HG02642 (cell line): ENCODE measurements around the gene PREX1.

Experiments
- ATAC-seq: cut with Tn5 transposase; IDR thresholded peaks from one replicate; pipeline ENCODE4 v1.9.1; 2021; ENCODE audit warnings: mild to moderate bottlenecking; ENCODE audit not compliant: unreplicated experiment, poor library complexity

Gene PREX1

DNA sequence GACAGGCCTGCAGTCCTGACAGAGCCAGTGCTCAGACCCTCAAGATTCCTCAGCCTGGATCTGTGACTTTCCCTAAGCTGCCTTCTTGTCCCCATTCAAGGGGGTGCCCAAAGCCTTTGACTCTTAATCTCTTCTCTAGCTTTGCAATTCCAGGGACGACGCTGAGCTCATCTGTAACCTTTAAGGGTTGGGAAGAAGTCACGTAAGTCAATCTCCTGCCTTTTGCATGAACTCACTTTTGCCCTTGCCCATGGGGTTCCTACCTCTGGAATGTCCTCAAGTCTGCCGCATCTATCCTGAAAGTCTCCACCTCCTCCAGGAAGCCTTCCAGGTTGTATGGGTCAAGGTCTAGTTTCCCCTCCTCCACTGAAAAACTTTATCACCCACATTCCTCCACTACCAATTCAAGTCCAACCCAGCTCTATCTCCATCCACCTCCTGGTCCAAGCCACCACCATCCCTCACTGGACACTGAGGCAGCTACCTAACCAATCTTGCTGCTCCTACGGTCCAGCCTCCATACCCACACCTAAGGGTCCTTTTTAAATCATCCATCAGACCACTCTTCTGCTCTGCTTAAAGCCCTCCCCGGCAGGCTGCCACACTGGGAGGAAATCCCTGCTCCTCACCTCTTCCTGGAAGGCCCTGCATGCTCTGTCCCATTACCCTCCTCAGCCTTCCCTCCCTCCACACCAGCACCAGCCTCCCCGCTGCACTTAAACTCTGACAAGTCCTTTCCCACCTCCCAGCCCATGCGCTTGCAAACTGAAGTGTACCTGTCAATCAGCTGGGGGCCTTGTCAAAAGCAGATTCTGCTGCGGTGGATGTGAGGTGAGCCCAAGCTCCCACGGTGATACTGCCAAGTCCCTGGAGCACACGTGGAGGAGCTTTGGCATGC is 29.7 kb downstream of the PREX1 start:
- no peak for ATAC-seq

DNA sequence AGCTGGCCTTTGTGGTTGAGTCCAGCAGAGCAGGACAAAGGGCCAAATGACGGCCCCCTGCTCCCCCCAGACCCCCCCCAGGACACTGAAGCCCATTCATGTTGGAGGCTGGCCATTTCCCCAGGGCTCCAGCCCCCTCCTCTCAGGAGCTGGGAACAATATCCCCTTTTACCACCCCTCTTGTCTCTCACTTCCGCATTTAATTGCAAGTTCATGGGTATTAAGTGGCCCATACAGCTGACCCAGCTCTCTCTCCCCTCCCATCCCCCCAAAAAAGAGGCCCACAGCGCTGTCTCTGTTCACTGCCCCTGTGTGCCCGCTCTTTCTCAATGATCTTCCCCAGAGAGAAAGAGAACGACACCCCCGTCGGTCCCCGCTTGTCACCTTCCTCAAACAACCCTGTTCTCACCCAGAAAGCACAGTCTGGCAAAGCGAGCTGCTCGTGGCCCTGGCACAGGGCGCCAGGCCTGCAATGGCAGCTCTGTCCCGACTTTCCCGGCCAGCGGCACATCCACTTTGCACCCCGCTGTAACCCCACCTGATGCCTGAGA is 30.4 kb downstream of the PREX1 start:
- ATAC-seq, result no peak

DNA sequence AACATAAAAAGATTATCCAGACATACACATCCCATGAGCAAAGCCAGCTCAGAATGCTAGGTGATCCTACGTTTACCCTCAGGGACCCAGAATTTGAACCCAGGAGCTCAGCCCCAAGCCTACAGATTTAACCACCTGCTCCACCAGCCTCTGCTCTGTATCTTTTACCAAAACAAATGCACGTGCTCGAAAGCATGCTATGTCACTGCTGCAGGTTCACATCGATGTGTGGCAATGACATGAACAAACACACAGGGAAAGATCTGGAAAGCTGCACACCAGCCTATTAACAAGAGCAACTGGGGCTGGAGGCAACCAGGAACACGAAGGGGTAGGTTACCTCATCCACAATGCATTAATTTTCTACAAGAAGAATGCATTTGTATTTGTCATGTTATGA is 32.1 kb downstream of the PREX1 start:
- no peak for ATAC-seq

DNA sequence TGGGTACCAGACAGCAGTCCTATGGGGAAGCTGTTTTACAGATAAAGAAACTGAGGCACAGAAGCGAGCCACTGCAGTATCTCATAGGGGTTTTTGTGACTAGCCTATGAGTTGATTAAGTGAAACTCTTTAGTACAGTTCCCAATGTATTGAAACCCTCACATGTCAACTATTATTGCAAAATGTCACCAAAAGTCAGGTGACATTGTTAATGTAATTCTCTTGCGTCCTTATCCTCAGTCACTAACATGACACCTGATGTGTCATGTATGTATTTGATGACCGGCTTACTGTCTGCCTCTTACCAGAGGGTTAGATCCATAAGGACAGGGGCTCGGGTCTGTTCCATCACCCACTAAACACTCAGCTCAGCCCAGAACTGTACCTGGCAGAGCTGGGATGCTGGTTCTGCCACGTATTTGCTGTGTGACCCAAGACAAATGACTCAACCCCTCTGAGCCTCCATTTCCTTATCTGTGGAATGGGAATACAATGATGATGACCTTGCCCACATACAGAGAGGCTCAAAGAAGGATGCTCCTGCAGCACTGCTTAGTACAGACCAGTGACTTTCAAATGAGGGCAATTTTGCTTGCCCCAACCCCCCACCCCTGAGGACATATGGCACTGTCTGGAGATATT is 32.9 kb downstream of the PREX1 start:
- no peak for ATAC-seq

DNA sequence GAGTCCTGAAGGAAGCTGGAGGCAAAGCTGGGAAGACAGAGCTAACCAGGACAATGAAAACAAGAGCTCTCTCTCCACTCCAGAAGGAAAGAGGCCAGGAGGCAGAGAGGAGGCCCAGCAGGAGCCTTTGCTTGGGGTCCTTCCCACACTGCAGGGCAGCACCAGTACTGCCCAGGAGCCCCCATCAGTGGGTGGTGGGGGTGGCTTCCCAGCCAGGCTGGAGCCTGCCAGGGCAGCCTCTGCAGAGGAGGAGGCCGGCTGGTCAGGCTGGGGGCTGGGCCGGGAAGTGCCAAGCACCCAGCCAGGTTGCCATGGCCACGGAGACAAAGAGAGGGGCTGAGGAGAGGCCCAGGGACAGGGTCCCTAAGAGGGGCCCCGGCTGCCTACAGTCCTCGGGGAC is 33.4 kb downstream of the PREX1 start:
- no peak for ATAC-seq

DNA sequence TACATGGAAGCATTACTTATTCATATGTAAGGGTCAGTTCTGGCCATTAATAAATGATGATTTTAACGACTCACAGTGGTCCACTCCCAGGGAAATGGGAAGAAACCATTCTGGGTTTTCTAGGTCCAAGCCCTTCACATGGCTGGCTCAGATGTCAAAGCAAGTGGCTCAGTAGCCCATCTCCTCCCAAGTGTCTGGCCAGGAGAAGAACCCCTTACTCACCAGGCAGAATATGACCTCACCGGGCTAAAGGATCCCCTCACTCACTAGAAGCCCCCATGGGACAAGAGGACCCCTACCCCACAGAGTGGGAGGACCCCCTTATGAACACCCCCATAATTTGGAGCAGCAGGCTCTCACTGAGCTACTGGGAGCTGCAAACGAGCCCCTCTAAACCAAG is 34.0 kb downstream of the PREX1 start:
- no peak for ATAC-seq

DNA sequence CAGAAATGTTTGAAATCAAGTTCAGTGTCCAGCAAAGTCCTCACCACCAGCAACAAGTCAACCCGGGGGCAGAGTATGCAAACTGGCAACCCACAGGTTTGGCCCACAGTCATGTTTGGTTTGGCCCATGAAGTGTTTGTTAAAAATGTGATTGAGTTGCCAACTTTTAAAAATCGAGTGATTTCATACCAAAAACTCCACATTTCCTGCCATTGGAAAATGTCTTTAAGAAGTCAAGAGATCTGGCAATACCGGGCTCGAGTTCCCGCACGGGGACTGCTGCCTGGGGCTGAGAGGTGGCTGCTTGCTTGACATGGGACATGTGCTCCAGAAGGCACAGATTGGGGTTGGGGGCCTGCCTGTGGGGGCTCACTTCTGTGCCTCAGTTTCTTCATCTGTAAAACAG is 36.1 kb downstream of the PREX1 start:
- ATAC-seq, result no peak

DNA sequence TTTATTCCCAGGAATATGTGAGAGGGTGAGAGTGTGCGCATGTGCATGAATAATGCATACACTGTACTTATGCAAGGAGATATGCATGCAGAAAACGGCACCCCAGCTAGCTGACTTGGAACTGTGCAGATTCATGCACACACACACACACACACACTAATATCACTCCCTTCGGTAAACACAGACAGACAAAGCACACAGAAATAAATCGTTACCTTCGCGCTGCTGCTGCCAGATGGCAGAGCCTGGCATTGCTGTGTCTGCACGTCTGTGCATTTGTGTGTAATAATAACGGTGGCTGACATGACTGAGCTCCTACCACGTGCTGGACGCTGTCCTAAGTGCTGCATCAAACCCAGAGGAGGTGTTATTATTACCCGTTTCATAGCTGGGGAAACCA is 36.8 kb downstream of the PREX1 start:
- no peak for ATAC-seq

DNA sequence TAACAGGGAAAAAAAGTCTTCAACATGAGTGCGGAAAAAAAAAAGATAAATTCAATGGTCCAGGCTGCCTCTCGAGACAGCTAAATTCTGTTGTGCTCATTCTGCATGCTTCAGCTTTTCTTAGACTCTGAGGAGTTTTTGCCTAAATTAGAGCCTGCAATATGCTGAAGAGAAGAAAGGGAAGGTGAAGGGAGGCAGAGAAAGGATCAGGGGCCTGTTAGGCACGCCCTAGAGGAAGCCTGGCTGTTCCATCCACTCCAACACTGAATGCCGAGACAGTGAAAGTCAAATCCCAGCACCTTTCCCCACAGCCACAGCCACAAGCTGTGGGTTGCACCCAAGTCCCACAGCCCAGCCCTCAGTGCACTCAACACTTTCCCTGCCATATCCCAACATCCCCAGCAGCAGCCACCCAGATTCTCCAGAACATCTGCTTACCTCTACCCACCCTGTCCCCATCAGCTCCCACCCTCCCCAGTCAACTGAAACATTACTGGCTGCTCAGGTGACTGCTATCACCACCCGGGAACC is 37.3 kb downstream of the PREX1 start:
- no peak for ATAC-seq

DNA sequence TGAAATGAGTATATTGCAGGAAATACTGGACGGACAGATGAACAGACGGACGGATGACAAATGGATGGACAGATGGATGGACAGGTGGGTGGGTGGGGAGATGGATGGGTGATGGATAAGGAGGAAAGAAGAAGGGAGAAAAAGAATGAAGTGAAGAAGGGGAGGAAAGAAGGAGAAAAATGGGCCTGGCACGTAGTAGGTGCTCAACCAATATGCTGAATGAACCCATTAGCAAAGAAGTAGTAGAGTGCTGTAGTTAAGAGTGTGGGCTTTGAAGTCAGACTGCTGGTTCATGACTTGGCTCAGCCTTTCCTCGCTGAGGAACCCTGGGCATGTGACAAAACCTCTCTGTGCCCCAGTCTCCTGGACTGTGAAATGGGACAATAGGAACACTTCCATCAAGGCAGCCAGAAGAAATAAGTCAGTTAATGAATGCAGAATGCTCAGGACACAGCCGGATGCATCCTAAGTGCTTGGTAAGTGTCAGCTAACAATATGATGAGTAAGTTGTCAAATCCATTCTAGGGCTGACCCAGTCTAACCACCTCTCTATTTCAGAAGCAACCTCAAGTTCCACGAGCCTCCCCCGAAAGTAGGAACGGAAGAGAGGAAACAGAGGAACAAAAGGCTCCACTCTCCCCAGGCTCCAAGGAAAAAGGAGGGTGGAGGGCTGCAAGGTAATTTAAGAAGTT is 37.9 kb downstream of the PREX1 start:
- no peak for ATAC-seq

DNA sequence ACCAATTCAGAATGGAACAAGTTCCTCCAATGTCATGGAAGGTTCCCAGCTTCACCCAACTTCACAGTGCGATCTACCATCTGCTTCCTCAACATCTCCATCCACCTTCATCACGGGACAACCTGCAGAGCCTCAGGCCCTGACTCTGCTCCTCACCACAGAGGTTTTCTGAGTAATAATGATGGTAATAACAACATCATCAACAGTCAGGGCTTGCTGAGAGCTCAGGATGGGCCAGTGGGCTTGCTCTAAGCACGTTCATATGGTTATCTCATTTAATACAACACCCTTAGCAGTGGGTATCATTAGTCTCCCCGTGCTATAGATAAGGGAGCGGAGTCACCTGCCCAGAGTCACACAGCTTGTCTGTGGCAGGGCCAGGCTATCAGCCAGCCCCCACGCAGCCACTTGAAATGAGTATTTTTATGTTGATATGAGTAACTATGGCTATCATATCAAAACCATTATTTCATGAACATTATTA is 38.6 kb downstream of the PREX1 start:
- peak; percentile 19 for ATAC-seq

DNA sequence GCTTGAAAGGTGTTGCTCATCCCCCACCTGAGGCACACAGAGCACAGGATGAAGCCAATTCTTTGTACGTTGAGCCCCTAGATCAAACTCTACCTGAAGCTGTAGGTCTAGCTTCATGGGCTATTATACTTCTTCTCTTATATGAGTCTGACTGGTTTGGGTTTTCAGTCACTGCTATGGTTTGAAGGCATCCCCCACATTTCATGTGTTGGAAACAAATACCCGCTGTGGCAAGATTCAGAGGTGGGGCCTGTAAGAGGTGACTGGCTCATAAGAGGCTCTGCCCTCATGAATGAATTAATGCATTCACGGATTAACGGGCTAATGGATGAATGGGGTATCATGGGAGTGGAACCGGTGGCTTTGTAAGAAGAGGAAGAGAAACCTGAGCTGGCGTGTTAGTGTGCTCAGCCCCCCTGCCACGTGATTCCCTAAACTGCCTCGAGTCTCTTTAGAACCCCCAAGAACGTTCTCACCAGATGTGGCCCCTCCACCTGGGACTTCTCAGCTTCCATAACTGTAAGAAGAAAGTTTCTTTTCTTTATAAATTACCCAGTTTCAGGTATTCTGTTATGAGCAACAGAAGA is 39.2 kb downstream of the PREX1 start:
- ATAC-seq, result peak; percentile 66

DNA sequence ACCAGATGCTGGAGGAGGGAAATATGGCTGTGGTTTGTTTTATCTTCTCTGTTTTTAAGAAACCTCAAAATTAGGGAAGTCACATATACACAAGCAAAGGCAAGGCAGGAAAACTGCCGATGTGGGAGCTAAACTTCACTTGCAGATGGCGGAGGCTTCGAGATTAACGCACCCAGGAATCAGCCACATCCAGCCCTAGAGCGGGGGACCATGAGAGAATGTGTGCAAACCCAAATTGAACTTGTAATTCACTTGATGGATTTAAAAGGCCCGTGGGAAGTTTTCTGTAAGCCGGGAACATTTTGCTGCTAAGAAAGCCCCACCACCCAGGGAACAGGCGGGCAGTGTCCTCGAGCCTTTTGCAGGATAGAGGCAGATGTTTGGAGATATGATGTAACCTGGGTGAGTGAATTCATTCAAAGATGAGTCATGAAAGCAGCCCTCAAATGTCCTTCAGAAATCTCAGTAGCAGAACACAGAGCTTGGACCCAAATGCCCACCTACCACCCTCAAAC is 39.9 kb downstream of the PREX1 start:
- peak; percentile 4 for ATAC-seq

DNA sequence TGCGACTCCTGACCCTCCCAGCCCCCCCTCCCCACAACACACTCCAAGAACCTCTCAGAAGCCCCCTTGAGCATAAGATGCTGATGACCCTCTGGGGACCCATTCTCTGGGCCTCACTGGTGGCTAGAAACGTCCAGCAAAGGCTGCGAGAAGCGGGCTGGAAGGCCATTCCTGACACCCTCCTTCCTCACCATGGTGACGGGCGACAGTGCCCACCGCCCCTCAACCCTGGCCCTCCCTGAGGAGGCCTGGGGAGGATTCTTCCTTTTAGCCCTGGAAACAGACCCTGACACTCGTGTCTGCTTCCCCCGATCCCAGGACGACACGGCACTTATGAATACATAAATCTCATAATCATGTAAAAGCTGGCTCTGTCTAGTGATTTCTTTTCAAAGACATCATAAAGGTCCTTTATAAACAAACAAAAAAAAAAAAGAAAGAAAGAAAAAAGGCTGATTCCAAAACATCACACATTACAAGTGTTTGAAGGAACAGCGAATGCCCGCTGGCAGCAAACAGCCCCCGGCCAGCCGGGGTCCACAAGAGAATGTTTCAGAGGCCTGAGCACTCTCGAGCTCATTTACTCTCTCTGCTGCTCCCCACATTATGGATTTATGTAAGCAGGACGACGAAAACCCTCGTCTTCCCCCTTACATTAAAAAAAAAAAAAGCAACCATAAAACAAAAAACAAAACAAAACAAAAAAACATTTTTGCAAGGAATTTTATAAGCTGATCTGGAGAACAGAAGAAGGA is 40.7 kb downstream of the PREX1 start:
- no peak for ATAC-seq

DNA sequence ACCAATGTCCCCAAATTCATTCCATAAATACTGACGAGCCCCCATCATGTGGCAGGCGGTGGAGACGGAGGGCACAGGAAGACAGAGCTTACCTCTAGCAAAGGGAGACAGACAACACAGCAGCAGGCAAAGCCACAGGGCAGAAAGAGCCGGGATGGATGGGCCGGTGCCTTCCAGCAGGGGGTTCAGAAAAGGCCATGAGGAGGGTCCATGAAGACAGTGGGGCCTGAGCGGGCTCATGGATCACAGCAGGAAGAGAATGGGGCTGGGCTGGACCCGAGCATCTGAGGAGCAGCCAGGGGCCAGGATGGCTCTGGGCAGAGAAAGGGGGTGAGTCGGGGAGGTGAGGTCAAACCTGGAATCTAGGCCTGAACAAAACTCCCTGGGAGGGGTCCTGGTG is 42.0 kb downstream of the PREX1 start:
- ATAC-seq, result no peak

DNA sequence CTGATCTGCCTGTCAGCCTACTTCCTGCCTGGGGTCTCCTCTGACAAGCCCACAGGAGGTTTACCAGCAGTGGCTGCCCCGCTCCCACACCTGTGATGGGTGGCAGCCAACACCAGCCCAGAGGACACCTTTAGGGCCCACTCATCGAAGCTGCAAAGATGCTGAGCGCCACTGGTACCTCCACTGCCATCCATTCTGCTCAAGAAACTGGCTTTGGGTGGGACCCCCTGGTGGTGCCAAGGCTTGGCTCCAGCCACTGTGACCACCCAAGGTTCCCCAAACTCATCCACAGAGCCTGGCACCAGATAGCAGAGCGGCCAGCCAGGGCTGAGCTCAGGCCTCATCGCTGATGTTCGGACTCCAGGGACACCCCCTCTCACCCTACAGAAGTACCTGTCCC is 42.5 kb downstream of the PREX1 start:
- ATAC-seq, result no peak

DNA sequence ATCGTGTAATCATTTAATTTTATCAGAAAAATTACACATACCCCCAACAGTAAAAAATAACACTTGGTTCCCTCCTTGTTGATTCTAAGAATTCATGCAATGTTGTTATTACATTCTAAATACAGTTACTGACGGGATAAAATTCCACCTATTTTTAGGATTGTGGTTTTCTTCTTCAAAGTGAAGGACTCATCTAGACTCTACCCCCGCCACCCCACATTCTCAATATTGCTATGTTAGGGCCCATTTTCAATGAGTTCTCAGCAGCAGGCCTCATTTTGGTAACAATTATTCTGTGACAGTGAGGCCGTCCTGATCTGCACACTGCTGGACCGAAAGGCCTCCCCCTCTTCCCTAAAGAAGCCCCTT is 43.5 kb downstream of the PREX1 start:
- ATAC-seq, result no peak

DNA sequence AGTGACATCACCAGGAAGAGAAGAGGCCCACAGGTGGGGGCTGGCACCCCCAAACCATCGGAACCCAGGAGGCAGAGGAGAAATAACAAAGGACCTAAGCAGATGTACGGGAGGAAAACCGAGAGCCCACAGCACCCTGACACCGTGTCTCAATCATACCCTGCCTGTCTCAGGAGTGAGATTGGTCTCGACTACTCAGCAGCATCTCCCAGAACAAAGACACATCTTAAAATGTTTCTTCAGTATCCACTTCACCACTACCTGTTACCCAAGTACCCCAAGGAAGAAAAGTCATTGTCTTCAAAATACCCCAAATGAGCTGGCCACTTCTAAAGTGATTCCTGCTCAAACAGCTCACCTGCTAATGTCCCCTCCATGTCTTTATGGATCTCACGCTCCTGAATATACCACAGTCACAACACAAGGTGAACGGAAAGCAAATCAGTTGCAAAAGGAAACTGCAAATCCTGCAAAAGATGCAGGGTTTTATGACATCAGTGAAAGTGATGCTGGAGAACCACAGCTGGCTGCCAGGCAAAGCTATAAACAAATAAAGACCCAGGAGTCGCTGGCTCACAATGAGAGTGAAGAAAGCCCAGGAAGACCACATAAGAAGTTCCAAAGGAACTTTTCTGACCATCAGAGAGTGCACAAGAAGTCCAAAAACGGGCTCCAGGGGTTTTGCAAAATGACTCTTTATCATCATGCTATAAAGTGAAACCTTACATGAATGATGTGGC is 44.1 kb downstream of the PREX1 start:
- no peak for ATAC-seq

DNA sequence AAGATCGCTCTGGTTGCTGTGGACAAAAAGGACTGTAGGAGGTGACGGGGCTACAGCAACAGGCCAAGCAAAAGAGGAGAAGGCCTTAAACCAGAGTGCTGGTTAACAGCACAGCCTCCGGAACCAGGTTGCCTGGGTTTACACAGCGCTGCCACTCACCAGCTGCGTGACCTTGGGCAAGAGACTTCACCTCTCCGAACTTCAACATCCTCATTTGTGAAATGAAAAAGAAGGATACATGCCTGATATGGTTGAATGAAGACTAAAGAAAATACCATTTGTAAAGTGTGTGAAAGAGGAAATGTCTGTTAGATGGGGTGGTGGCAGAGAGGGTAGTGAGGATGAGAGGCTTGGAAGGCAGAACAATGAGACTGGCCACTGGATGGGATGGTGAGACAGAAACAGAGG is 44.9 kb downstream of the PREX1 start:
- ATAC-seq, result no peak
